ENCODE measurements around the gene TP73.

TP73 gene

DNA sequence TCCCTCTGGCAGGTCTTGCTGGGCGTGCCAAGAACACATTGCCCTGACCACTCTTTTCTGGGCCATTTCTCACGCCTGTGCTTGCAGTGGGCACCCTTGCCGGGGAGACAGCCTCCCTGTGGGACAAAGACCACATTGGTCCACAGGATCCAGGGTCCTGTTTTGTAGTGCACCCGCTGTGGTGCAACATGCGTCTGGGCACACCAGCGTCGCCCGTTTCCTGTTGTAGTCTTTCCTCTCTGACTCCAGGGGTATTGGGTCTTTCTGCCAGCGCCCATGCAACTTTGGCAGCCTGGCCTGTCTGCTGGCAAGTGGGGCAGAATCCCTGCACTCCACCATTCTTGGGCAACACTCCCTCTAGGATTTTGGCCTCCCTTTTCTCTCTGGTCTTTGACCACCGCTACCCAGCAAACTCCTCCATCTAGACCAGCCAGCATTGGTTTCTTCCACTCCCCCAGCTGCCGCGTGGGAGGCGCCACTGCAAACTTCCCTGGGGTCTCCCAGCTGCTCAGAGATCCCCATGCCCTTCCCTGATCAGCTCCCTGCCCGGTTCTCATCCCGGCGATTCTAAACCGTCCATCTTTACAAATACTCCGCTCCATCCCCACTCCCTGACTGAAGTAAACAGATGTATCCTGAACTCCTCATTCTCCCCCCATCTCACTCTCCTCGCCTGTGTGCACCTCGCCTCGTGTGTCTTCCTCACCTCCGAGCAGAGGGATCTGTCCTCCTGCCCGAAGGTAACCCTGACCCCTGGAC, 28.7 kb upstream of the TP73 start:
- no peaks in the 10 kb centered on the region for H3K27me3 ChIP-seq (ENCODE audit: control insufficient read depth, insufficient read depth, low read length)
- H3K27ac ChIP-seq (ENCODE audit: low read depth, low read length), result no peak overlapping the region
- peak overlapping the region; percentile 95 for H3K4me3 ChIP-seq (ENCODE audit: low read length)
- peaks cover 14% of the 10 kb centered on the region for H3K36me3 ChIP-seq (ENCODE audit: control insufficient read depth, insufficient read depth, low read length)
- H3K9ac ChIP-seq (ENCODE audit: low read length), result peak overlapping the region; percentile 19
- peaks cover 19% of the 10 kb centered on the region for H3K4me1 ChIP-seq (ENCODE audit: control insufficient read depth, insufficient read depth, low read length)

DNA sequence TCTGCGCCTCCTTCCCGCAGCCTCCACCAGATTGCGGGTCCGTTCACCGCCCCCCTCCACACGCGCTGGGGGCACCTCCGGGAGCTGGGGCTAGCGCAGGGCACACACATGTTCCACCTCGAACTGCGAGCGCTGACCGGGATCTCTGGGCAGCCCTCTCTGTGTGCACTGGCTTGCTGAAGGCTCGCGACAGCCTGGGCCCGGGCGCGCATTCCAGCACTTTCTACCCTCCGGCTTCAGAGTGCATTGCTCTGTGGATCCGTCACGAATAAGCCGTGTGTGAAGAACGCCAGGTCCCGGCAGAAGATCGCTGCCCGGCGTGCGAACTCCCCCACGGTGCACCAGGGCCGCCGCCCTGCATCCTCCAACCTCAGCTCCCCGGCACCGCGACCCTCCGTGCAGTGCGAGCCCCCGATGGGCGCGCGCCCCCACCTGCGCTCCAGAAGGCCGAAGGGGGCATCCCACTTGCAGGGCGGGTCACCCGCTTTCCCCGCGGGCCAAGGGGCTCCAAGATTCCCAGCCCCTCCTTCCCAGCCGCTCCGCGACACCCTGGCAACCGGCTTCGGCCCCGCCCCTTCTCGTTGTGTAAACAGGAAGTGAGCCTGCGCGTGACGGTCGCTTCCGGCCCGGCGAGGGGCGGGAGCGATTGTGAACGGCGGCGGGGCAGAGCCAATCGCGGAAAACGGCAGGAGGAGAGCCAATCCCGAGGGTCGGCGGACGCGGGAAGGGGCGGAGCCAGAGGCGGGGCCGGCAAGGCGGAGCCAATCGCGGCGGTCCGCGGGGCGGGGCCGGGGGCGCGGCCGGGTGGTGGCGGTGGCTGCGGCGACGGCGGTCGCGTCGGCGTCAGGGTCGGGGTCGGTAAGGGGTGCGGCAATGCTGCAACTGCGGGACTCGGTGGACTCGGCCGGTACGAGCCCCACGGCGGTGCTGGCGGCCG, 27.8 kb upstream of the TP73 start, which contains the start of gene TPRG1L:
Gene TPRG1L (plus strand): TSS at position 816 of the 937 bp plus-strand sequence. CDS start 58 bp downstream, at position 874.
- peak within 1 kb of the TSS; percentile 72 for H3K27ac ChIP-seq (ENCODE audit: low read depth, low read length)
- H3K36me3 ChIP-seq (ENCODE audit: control insufficient read depth, insufficient read depth, low read length), result peaks cover 21% of the 10 kb centered on the region
- peaks cover 16% of the 10 kb centered on the region for H3K4me1 ChIP-seq (ENCODE audit: control insufficient read depth, insufficient read depth, low read length)
- peak within 1 kb of the TSS; percentile 95 for H3K4me3 ChIP-seq (ENCODE audit: low read length)
- H3K9ac ChIP-seq (ENCODE audit: low read length), result peak within 1 kb of the TSS; percentile 56
- H3K27me3 ChIP-seq (ENCODE audit: control insufficient read depth, insufficient read depth, low read length), result no peaks in the 10 kb centered on the region

DNA sequence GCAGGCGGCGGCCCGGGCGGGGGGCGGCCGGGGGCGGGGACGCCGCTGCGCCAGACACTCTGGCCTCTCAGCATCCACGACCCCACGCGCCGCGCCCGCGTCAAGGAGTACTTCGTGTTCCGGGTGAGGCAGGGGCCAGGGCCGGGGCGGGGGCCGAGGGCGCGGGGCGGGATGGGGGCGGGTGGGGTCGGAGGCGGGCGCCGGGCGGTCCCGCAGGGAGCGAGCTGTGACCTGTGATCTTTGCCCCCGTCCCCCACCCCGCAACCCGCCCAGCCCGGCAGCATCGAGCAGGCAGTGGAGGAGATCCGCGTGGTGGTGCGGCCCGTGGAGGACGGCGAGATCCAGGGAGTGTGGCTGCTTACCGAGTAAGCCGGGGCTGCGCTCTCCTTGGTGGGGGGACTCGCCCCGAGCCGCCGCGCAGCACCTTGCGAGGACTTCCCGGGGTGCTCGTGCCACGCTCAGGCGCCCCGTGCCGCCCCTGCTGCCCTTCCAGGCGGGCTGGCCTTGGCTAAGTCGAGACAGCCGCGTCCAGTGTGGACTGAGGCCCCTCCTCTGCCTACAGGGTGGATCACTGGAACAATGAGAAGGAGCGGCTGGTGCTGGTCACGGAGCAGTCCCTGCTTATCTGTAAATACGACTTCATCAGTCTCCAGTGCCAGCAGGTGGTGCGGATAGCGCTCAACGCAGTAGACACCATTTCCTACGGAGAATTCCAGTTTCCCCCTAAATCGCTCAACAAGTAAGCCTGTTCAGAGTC, 27.0 kb upstream of the TP73 start:
- Histone ChIP-seq H3K4me3 (ENCODE audit: low read length) (peak overlapping the region; percentile 75), H3K27ac (ENCODE audit: low read depth, low read length) (peak overlapping the region; percentile 72), H3K9ac (ENCODE audit: low read length) (peak overlapping the region; percentile 56), H3K36me3 (ENCODE audit: control insufficient read depth, insufficient read depth, low read length) (peaks cover 23% of the 10 kb centered on the region), H3K4me1 (ENCODE audit: control insufficient read depth, insufficient read depth, low read length) (peaks cover 16% of the 10 kb centered on the region), H3K27me3 (ENCODE audit: control insufficient read depth, insufficient read depth, low read length) (no peaks in the 10 kb centered on the region)

DNA sequence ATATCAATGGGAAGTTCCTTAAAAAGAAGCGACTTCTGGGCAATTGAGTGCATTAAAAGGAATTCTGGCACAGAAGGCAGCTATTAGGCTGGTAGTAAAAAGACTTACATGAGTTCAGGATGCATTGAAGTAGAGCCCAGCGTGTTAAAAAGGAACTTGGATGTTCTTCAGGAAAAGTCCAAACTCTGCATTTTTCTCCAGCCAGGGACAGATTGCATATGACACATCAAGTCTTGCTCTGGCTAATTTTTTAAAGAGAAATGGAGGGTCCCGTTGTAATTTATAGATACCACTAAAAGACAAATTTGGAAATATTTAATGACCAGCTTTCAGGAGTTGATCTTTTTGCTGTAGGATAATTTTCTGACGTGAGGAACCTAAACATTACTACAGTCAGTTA, 26.3 kb upstream of the TP73 start:
- no peaks in the 10 kb centered on the region for H3K27me3 ChIP-seq (ENCODE audit: control insufficient read depth, insufficient read depth, low read length)
- no peak overlapping the region for H3K27ac ChIP-seq (ENCODE audit: low read depth, low read length)
- H3K36me3 ChIP-seq (ENCODE audit: control insufficient read depth, insufficient read depth, low read length), result peaks cover 23% of the 10 kb centered on the region
- H3K4me1 ChIP-seq (ENCODE audit: control insufficient read depth, insufficient read depth, low read length), result peaks cover 16% of the 10 kb centered on the region
- no peak overlapping the region for H3K9ac ChIP-seq (ENCODE audit: low read length)
- peak overlapping the region; percentile 75 for H3K4me3 ChIP-seq (ENCODE audit: low read length)

DNA sequence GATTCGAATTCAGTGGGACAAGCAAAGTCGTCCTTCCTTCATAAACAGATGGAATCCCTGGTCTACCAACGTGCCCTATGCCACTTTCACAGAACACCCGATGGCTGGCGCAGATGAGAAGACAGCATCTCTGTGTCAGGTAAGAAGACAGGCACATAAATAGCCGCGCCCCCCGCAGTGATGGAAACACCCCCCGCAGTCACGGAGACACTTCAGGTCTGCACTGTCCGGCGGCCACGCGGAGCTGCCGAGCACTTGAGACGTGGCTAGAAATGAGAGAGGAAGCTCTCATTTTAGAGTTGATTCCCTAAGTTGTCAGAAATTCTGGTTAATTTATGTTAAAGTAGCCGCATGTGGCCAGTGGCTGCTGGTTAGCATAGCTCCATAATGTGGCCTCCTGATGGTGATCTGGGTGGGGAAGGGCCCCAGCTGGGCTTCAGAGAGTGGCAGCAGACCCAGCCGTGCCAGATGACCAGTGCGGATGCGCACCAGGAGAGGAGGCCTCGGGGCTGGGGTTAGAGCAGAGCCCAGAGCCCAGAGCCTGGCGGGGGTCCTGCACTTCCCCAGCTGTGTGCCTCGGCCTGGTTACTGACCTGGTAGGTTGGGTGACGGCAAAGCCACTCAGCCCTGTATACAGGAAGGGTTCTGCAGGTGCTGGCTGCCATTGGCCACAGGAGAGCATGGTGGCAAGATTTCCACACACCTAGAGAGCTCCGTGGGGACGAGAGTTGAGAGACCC, 24.6 kb upstream of the TP73 start:
- H3K4me1 ChIP-seq (ENCODE audit: control insufficient read depth, insufficient read depth, low read length), result peaks cover 16% of the 10 kb centered on the region
- H3K27me3 ChIP-seq (ENCODE audit: control insufficient read depth, insufficient read depth, low read length), result no peaks in the 10 kb centered on the region
- peaks cover 23% of the 10 kb centered on the region for H3K36me3 ChIP-seq (ENCODE audit: control insufficient read depth, insufficient read depth, low read length)
- H3K9ac ChIP-seq (ENCODE audit: low read length), result no peak overlapping the region
- no peak overlapping the region for H3K4me3 ChIP-seq (ENCODE audit: low read length)
- H3K27ac ChIP-seq (ENCODE audit: low read depth, low read length), result no peak overlapping the region

DNA sequence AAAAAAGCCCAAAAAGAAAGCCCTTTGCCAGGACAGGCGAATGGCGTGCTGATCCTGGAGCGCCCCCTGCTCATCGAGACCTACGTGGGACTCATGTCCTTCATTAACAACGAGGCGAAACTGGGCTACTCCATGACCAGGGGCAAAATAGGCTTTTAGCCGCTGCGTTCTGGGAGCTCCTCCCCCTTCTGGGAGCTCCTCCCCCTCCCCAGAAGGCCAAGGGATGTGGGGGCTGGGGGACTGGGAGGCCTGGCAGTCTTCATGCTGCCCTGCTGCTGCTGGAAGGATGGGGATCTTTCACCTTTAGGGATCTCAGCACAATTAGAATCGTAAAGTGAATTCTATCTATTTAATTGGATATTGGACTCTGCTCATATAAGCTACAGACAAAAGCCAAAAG, 23.9 kb upstream of the TP73 start:
- no peak overlapping the region for H3K27ac ChIP-seq (ENCODE audit: low read depth, low read length)
- H3K27me3 ChIP-seq (ENCODE audit: control insufficient read depth, insufficient read depth, low read length), result no peaks in the 10 kb centered on the region
- H3K36me3 ChIP-seq (ENCODE audit: control insufficient read depth, insufficient read depth, low read length), result peaks cover 23% of the 10 kb centered on the region
- H3K9ac ChIP-seq (ENCODE audit: low read length), result no peak overlapping the region
- H3K4me3 ChIP-seq (ENCODE audit: low read length), result no peak overlapping the region
- H3K4me1 ChIP-seq (ENCODE audit: control insufficient read depth, insufficient read depth, low read length), result peaks cover 9% of the 10 kb centered on the region

DNA sequence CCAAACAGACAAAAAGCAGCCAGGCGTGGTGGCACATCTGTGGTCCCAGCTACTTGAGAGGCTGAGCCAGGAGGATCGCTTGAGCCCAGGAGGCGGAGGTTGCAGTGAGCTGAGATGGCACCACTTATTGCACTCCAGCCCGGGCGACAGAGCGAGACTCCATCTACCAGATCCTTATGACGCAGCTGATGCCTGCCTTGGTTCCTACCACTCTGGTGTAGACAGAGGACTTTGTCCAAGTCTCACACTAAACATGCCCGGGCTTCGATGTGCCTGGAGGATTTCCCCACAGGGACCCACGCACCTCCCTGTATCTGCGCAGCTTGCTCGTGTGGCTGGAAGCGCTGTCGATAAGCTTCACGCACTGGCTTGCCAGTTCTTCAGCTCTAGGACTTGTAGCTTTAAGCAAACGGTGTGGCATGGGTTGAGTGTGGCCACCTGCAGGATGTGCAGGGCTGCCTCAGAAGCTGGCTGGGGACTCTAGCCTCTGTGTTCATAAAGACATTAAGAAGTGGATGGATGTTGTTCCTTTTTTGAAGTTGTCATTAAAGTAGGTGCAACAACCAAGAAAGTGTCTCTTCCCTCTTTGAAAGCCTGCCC, 22.7 kb upstream of the TP73 start:
- Histone ChIP-seq H3K9ac (ENCODE audit: low read length) (no peak overlapping the region), H3K27me3 (ENCODE audit: control insufficient read depth, insufficient read depth, low read length) (no peaks in the 10 kb centered on the region), H3K27ac (ENCODE audit: low read depth, low read length) (no peak overlapping the region), H3K4me3 (ENCODE audit: low read length) (no peak overlapping the region), H3K36me3 (ENCODE audit: control insufficient read depth, insufficient read depth, low read length) (peaks cover 23% of the 10 kb centered on the region), H3K4me1 (ENCODE audit: control insufficient read depth, insufficient read depth, low read length) (peaks cover 5% of the 10 kb centered on the region)

DNA sequence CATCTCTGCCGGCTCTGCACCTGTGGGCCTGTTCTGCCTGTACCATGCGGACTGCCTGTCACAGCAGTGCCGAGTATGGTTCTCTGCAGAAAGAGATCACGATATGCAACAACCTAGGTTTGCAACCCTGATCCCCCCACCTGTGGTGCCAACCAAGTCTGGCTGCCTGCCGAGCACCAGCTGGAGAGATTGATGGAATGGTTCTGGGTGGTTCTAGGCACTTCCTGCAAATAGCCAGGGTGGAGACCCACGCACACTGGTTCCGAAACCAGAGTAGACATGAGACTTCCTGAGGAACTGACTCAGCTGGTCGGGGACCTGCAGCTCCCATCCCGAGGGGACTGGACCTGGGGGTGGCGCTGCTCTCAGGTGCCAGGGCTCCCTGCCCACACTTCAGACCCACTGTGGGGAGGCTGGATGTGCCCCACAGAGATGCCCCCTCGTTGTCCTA, 22.1 kb upstream of the TP73 start:
- H3K4me1 ChIP-seq (ENCODE audit: control insufficient read depth, insufficient read depth, low read length), result peaks cover 5% of the 10 kb centered on the region
- H3K27me3 ChIP-seq (ENCODE audit: control insufficient read depth, insufficient read depth, low read length), result no peaks in the 10 kb centered on the region
- H3K27ac ChIP-seq (ENCODE audit: low read depth, low read length), result no peak overlapping the region
- H3K9ac ChIP-seq (ENCODE audit: low read length), result no peak overlapping the region
- H3K36me3 ChIP-seq (ENCODE audit: control insufficient read depth, insufficient read depth, low read length), result peaks cover 28% of the 10 kb centered on the region
- no peak overlapping the region for H3K4me3 ChIP-seq (ENCODE audit: low read length)

DNA sequence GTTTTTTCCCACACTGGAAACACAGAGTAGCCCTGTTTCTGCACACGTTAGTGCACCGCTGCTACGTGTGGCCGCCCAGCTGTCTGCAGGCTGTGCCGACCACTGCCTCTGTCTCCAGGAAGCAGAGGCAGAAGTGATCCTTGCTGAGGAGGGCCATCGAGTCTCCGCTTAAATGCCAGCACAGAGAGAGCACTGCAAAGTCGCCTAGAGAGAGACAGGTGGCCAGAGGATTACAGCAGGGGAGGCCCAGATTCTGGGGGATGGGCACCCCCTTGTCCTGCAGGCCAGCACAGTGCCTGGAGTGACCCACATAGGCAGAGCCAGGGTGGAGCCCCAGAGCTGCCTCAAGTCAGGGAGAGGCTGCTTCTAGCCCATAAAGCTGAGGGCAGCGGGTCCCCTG, 21.4 kb upstream of the TP73 start:
- H3K36me3 ChIP-seq (ENCODE audit: control insufficient read depth, insufficient read depth, low read length), result peaks cover 30% of the 10 kb centered on the region

DNA sequence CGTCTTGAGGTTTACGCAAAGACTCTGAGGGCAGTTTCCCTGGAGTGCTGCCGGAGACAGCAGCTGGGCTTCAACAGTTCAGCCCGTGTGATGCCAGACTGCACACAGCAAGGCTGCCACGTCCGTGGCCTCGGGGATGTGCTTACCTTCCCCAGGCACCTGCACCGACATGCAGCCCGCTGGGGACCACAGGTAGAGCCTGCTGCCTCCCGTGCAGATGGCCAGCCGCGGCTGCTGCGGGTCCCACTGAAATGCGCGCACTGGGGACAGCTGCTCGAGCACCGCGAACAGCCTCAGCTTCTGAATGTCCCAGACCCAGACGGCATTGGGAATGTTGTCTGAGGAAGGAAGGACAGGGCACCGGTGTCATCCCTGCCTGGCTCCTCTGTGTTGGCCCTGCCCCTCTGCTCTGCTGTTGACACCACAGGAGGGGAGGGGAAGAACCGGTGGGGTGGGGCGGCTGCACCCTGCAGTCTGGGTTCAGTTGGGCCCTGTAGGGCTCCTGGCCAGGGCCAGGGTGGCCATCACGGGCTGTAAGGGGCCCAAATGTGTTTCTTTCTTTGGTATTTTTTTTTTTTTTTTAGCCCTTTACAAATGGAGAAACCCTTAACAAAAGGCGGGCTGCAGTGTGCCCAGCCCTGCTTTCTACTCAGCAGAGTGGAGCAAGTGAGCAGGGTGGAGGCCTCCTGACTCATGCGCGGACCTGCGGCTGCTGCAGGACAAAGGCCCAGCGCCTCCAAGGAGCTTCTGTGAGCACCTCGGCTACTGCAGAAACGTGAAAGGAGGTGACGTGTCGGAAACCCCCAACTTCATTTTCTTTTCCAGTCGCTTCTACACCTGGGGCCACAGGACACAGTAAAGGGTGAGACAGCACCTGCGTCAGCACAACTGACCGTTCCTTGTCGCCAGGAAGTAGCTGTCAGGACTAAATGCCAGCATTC, 20.7 kb upstream of the TP73 start:
- Histone ChIP-seq H3K27me3 (ENCODE audit: control insufficient read depth, insufficient read depth, low read length) (no peaks in the 10 kb centered on the region), H3K4me3 (ENCODE audit: low read length) (no peak overlapping the region), H3K27ac (ENCODE audit: low read depth, low read length) (no peak overlapping the region), H3K9ac (ENCODE audit: low read length) (no peak overlapping the region), H3K36me3 (ENCODE audit: control insufficient read depth, insufficient read depth, low read length) (peaks cover 30% of the 10 kb centered on the region), H3K4me1 (ENCODE audit: control insufficient read depth, insufficient read depth, low read length) (no peaks in the 10 kb centered on the region)

More for the DNA sequence above, 21.4 kb upstream of the TP73 start:
- H3K9ac ChIP-seq (ENCODE audit: low read length), result no peak overlapping the region
- no peak overlapping the region for H3K4me3 ChIP-seq (ENCODE audit: low read length)
- no peaks in the 10 kb centered on the region for H3K4me1 ChIP-seq (ENCODE audit: control insufficient read depth, insufficient read depth, low read length)
- no peak overlapping the region for H3K27ac ChIP-seq (ENCODE audit: low read depth, low read length)
- no peaks in the 10 kb centered on the region for H3K27me3 ChIP-seq (ENCODE audit: control insufficient read depth, insufficient read depth, low read length)
